ENCODE results near the gene EPB41L5.

- TF ChIP-seq EZH2 (IDR thresholded peaks at IDR 0.05; ENCODE audit: low read length) (no peak), CTCF (optimal IDR thresholded peaks at IDR 0.05 in 1 of 3, IDR thresholded peaks at IDR 0.05 in 1 of 3, conservative IDR thresholded peaks at IDR 0.05 in 1 of 3; ENCODE audit: extremely low read depth in 1 of 3, insufficient read depth in 2 of 3, low read length in 3 of 3) (no peak)
These were observed 97.6 kb downstream of the EPB41L5 start for GRCh38 chr2:120110507-120110906.

All from keratinocyte (primary cell).